ENCODE data around the gene NPAS3.

The NPAS3 gene

GRCh38 chr14:33534632-33535031 lies 596.0 kb downstream of the NPAS3 start:
- no peak for DNase-seq (ENCODE audit: low read depth)
- TF ChIP-seq CTCF (IDR thresholded peaks at IDR 0.05; ENCODE audit: low read depth, low read length, missing control alignments), result no peak
- H3K4me3 ChIP-seq (ENCODE audit: low read depth, low read length), result no peak overlapping the region

GRCh38 chr14:33539918-33540357 lies 601.3 kb downstream of the NPAS3 start:
- DNase-seq (ENCODE audit: low read depth), result no peak
- H3K4me3 ChIP-seq (ENCODE audit: low read depth, low read length), result no peak overlapping the region
- TF ChIP-seq CTCF (IDR thresholded peaks at IDR 0.05; ENCODE audit: low read depth, low read length, missing control alignments), result no peak

GRCh38 chr14:33541171-33541570 lies 602.5 kb downstream of the NPAS3 start:
- H3K4me3 ChIP-seq (ENCODE audit: low read depth, low read length), result no peak overlapping the region
- no peak for DNase-seq (ENCODE audit: low read depth)
- TF ChIP-seq CTCF (IDR thresholded peaks at IDR 0.05; ENCODE audit: low read depth, low read length, missing control alignments), result no peak

GRCh38 chr14:33542338-33543287 lies 603.9 kb downstream of the NPAS3 start:
- TF ChIP-seq CTCF (IDR thresholded peaks at IDR 0.05; ENCODE audit: low read depth, low read length, missing control alignments), result no peak
- DNase-seq (ENCODE audit: low read depth), result no peak
- no peak overlapping the region for H3K4me3 ChIP-seq (ENCODE audit: low read depth, low read length)

GRCh38 chr14:33545696-33546095 lies 607.0 kb downstream of the NPAS3 start:
- no peak for DNase-seq (ENCODE audit: low read depth)
- TF ChIP-seq CTCF (IDR thresholded peaks at IDR 0.05; ENCODE audit: low read depth, low read length, missing control alignments), result no peak
- no peak overlapping the region for H3K4me3 ChIP-seq (ENCODE audit: low read depth, low read length)

- TF ChIP-seq CTCF (IDR thresholded peaks at IDR 0.05; ENCODE audit: low read depth, low read length, missing control alignments), result no peak
- DNase-seq (ENCODE audit: low read depth), result no peak
- no peak overlapping the region for H3K4me3 ChIP-seq (ENCODE audit: low read depth, low read length)
These were observed 609.9 kb downstream of the NPAS3 start for GRCh38 chr14:33548606-33549005.

GRCh38 chr14:33551963-33552362 lies 613.3 kb downstream of the NPAS3 start:
- no peak for TF ChIP-seq CTCF (IDR thresholded peaks at IDR 0.05; ENCODE audit: low read depth, low read length, missing control alignments)
- no peak overlapping the region for H3K4me3 ChIP-seq (ENCODE audit: low read depth, low read length)
- no peak for DNase-seq (ENCODE audit: low read depth)
